T-helper 22 cell (primary cell): Measurements from ENCODE around the gene GRB7.
A peak's percentile ranks its signal among the peaks of the same experiment; 100 is the strongest.
"Not testable (repeated sequence)": the region's sequence is repeated elsewhere in the genome, so short reads cannot be mapped to it uniquely, and the experiment has no call there.

ENCODE experiments used
- DNase-seq: peaks from one replicate; pipeline ENCODE4 v3.0.0-alpha.2; 2020; ENCODE audit warnings: low read depth

GRB7 gene

GRCh38 chr17:39709319-39709997, 28.3 kb upstream of the GRB7 start:
- no peak for DNase-seq

DNA sequence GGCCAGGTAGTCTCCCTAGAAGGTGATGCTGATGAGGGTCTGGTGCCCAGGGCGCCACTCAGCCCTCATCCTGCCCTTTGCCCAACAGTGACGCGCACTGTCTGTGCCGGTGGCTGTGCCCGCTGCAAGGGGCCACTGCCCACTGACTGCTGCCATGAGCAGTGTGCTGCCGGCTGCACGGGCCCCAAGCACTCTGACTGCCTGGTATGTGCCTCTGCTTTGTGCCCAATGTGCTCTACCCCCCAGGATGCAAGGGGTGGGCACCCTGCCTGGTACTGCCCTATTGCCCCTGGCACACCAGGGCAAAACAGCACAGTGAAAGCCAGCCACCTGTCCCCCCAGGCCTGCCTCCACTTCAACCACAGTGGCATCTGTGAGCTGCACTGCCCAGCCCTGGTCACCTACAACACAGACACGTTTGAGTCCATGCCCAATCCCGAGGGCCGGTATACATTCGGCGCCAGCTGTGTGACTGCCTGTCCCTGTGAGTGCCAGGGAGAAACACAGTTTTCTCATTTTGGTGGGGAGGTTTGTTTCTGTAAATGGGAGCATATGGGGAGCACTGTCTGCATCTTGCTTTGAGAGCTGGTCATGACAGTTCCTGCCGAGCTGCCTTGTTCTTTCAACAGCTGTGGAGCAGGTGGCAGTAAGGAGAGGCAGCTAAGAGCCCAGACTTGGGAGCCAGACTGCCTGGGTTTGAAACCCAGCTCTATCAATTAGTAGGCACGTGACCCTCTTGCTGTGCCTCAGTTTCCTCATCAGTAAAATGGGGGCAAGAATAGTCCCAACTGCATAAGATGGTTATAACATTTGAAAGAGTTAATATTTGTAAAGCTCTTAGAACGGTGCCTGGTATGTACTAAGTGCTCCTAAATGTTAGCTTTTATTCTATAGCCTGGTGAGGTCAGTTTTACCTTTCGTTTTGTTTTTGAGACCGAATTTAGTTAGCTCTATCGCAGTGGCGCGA, 27.5 kb upstream of the GRB7 start:
- DNase-seq = no peak

DNA sequence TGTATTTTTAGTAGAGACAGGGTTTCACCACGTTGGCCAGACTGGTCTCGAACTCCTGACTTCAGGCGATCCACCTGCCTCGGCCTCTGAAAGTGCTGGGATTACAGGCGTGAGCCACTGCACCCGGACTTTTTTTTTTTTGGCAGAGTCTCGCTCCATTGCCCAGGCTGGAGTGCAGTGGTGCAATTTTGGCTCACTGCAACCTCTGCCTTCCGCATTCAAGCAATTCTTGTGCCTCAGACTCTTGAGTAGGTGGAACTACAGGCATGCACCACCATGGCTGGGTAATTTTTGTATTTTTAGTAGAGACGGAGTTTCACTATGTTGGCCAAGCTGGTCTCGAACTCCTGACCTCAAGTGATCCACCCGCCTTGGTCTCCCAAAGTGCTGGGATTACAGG, 26.7 kb upstream of the GRB7 start:
- DNase-seq = not testable (repeated sequence)

DNA sequence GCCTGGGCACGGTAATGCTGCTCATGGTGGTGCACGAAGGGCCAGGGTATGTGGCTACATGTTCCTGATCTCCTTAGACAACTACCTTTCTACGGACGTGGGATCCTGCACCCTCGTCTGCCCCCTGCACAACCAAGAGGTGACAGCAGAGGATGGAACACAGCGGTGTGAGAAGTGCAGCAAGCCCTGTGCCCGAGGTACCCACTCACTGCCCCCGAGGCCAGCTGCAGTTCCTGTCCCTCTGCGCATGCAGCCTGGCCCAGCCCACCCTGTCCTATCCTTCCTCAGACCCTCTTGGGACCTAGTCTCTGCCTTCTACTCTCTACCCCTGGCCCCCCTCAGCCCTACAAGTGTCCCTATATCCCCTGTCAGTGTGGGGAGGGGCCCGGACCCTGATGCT, 25.9 kb upstream of the GRB7 start:
- DNase-seq = no peak

DNA sequence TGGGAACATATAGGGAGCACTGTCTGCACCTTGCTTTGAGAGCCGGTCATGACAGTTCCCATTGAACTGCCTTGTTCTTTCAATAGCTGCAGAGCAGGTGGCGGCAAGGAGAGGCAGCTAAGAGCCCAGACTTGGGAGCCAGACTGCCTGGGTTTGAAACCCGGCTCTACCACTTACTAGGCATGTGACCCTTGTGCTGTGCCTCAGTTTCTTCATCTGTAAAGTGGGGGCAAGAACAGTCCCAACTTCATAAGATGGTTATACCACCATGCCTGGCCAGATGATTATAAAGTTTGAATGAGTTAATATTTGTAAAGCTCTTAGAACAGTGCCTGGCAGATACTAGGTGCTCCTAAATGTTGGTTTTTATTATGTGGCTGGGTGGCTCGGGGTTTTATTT, 23.5 kb upstream of the GRB7 start:
- DNase-seq = no peak

- no peak for DNase-seq
Observed at GRCh38 chr17:39715375-39716072, 22.2 kb upstream of the GRB7 start.

- DNase-seq = no peak
Observed at GRCh38 chr17:39716073-39716818, 21.5 kb upstream of the GRB7 start.

DNA sequence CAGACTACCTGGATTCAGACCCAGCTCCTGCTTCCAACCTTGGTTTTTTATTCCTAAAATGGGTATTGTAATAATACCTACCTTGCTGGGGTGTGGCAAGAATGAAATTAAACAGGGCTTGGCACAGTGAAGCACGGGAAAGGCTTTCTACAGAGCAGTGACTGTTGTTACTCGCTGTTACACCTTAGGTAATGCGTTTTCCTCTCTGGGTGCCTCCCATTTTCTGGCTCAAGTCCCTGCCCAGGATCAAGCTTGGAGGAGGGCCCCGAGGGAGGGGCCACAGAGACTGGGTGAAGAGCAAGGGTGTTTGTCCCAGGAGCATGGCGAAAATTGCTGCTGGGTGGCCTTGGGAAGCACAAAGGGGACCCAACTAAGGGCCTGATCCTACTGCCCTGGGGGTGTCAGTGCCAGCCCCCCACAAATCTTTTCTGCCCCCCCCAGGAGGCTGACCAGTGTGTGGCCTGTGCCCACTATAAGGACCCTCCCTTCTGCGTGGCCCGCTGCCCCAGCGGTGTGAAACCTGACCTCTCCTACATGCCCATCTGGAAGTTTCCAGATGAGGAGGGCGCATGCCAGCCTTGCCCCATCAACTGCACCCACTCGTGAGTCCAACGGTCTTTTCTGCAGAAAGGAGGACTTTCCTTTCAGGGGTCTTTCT, 20.7 kb upstream of the GRB7 start:
- no peak for DNase-seq

DNA sequence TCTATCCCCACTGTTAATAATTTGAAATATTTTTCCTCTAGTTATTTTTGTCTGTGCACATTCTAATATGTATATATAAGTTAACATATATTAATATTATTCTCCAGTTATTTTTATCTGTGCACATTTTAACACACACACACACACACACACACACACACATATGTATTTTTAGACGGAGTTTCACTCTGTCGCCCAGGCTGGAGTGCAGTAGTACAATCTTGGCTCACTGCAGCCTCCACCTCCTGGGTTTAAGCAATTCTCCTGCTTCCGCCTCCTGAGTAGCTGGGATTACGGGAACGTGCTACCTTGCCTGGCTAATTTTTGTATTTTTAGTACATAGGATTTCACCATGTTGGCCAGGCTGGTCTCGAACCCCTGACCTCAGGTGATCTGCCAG, 20.1 kb upstream of the GRB7 start:
- no peak for DNase-seq

GRCh38 chr17:39719563-39720355, 18.0 kb upstream of the GRB7 start:
- no peak for DNase-seq

DNA sequence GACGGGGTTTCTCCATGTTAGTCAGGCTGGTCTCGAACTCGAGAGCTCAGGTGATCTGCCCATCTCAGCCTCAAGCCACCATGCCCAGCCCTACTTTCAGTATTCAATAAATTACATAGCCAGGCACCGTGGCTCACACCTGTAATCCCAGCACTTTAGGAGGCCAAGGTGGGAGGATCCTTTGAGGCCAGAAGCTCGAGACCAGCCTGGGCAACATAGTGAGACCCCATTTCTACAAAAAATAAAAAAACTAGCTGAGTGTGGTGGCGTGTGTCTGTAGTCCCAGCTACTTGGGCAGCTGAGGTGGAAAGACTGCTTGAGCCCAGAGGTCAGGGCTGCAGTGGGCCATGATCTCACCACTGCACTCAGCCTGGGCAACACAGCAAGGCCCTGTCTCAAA, 15.6 kb upstream of the GRB7 start:
- DNase-seq = no peak

- DNase-seq = no peak
Observed at GRCh38 chr17:39722965-39723848, 14.5 kb upstream of the GRB7 start.

DNA sequence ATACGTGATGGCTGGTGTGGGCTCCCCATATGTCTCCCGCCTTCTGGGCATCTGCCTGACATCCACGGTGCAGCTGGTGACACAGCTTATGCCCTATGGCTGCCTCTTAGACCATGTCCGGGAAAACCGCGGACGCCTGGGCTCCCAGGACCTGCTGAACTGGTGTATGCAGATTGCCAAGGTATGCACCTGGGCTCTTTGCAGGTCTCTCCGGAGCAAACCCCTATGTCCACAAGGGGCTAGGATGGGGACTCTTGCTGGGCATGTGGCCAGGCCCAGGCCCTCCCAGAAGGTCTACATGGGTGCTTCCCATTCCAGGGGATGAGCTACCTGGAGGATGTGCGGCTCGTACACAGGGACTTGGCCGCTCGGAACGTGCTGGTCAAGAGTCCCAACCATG, 13.0 kb upstream of the GRB7 start:
- no peak for DNase-seq

GRCh38 chr17:39725923-39726322, 11.8 kb upstream of the GRB7 start:
- not testable (repeated sequence) for DNase-seq

DNA sequence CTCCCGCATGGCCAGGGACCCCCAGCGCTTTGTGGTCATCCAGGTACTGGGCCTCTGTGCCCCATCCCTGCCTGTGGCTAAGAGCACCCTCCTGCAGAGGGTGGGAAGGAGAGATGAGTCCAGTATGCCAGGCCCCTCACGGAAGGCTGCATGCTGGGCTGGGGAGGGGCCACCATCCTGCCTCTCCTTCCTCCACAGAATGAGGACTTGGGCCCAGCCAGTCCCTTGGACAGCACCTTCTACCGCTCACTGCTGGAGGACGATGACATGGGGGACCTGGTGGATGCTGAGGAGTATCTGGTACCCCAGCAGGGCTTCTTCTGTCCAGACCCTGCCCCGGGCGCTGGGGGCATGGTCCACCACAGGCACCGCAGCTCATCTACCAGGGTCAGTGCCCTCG, 11.1 kb upstream of the GRB7 start:
- no peak for DNase-seq

DNA sequence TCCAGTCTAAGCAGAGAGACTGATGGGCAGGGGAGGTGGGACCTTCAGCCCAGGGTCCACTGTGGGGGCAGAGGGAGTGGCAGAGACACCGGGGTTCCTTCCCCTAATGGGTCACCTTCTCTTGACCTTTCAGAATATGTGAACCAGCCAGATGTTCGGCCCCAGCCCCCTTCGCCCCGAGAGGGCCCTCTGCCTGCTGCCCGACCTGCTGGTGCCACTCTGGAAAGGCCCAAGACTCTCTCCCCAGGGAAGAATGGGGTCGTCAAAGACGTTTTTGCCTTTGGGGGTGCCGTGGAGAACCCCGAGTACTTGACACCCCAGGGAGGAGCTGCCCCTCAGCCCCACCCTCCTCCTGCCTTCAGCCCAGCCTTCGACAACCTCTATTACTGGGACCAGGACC, 10.2 kb upstream of the GRB7 start:
- no peak for DNase-seq

DNA sequence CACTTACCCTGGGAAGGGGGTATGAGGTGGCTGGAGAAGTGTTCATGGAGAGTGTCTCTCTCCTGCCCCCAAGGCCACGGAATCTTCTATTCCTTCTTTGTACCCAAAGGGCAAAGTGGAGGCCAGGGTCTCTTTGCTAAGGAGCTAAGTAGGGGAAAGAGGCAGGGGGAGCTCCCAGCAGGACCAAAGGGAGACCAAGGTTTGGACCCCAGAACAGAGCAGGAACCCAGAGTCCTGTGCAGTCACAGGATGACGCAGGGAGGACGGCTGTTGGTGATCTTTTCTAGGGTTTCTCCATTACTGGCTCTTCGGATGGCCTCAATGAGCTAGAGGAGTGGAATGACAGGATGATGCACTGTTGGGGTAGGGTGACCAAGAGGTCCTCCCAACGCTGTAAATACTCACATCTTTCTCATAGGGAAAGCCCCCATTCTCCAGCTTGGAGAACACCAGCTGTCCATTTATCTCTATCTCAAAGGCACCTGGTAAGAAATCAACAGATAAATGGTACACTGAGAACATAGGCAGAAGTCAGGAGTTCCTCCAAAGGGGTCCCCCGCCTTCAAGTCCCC, 8.4 kb upstream of the GRB7 start:
- no peak for DNase-seq

DNA sequence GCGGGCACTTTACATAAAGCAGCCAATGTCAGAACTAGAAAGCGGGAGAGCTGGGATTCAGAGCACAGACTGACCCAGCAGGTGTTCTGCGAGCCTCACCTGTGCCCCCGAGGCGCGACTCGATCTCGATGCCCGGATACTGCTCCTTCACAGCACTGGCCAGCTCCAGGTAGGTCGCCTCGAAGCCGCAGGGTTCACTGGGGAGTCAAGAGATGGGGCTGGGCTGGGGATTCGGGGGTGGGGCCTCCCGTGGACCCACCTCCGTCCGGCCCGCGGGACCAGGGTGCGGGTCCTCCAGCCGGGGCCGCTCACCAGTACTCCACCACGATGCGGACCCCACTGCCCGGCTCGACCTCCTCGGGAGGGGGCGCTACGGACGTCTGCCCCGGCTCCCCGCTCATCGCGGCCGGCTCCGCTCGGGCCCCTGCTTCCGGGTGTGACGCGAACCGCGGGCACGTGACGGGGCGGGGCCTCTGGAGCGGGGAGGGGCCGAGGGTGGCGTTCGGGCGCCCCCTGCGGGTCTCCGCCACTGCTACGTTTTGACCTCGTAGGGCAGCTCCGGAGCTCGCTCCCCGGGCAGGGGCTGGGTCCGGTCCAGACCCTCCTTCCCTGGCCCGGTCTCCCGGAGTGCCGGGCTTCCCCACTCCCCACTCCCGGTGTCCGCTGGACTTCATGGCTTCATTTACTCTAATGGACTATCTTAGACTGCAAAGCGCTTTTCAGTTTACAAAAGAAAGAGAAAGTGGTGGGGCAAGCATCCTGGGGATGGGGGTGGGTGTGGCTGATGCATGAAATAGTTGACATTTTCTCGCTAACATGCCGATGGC, 7.4 kb upstream of the GRB7 start, which contains the start of gene MIEN1:
Gene MIEN1, minus strand, starts transcription at position 438 of the 827 bp plus-strand sequence. Its CDS starts 37 bp downstream, at position 401.
- DNase-seq = peak; percentile 78
